HG03159 (cell line): ENCODE data around the gene GSN.

Experiments used
- ATAC-seq: cut with Tn5 transposase; IDR thresholded peaks from one replicate; pipeline ENCODE4 v1.9.1; 2021; ENCODE audit warnings: mild to moderate bottlenecking, moderate library complexity; ENCODE audit not compliant: unreplicated experiment

The GSN gene

GRCh38 chr9:121272401-121272948 is 4.5 kb downstream of the GSN start:
- ATAC-seq: no peak

- no peak for ATAC-seq
These were observed 5.3 kb downstream of the GSN start for GRCh38 chr9:121273064-121273775.

- ATAC-seq: no peak
These were observed 6.9 kb downstream of the GSN start for GRCh38 chr9:121274851-121275250.

DNA sequence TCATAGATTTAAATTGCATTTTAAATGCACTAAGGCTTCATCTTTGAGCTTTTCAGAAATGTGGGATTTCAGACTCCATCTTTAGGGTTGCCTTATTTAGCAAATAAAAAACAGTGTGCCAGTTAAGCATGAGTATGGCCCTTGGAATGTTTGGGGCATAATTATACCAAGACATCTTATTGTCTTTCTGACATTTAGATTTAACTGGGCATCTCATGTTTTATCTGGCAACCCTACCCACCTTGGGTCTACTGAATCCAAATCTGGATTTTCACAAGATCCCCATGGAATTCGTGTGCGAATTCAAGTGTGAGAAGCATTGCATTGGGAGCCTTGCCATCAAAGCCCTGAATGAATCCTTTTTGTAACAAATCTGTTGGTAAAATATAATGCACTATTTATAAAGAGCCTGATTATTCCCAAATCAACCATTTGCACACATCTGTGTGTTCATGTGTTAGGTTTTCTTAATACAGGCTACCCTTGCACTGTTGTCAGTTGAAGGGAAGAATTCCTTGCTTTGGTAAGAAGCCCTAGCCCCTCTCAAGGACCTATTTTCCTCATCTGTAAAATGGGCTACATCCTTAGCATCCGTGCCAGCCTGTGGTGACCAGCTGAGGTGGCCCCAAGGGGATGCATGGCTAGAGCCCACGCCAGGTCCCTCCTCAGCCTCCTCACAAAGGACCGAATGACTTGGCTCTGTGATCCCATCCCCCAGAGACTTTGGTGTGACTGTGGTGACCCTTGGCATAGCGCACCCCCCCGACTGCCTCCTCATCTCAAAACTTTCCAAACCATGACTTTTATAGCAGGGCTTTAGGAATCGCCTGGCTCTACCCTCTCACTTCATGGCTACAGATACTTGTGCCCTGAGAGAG is 8.1 kb downstream of the GSN start:
- no peak for ATAC-seq

DNA sequence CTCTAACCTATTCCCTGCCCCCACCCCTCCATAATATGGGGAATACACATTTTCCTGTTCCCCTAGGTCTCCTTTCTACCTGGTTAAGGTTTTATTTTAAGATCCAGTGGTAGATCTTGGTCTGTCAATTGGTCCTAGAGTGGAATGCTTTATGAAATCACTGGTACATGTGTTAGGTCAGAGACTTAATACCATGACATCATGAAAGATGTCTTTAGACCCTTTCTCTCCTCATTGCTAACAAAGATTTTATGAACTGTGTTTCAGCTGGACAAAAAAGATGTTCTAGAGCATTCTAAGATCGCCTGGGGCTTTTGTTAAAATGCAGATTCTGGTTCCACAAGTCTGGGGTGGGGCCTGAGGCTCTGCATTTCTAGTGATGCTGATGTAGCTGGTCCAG is 9.1 kb downstream of the GSN start:
- no peak for ATAC-seq

DNA sequence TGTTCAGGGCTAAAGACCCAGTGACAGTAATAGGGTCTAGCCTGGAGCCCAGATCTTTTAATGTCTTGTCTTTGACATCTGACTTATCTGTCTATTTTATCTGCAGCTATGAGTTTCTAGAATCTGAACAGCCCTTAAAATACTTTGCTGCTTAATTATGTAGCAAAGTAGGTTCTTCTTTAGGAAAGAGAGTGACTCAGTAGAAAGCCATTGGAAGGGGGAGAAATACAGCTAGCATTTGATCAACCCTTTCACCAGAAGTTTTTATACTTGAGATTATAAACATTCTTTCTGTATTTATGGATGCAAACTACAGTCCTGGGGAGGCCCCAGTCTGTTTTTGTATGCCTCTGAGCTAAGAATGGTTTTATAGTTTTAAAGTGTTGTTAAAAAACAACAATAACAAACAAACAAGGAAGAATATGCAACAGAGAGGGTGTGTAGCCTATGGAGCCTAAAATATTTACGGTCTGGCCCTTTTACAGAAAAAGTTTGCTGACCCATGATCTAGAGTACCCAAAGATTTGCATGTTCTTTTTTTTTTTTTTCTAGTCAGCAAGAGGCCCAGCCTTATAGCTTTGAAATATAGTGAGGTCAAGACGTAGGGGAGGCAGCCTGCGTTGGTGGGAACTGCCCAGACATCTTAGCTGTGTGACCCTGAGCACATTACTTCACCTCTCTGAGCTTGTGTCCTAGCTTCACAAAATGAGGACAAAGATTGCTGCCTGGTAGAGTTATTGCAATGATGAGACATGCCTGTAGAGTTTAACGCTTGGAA is 9.7 kb downstream of the GSN start:
- ATAC-seq: no peak

DNA sequence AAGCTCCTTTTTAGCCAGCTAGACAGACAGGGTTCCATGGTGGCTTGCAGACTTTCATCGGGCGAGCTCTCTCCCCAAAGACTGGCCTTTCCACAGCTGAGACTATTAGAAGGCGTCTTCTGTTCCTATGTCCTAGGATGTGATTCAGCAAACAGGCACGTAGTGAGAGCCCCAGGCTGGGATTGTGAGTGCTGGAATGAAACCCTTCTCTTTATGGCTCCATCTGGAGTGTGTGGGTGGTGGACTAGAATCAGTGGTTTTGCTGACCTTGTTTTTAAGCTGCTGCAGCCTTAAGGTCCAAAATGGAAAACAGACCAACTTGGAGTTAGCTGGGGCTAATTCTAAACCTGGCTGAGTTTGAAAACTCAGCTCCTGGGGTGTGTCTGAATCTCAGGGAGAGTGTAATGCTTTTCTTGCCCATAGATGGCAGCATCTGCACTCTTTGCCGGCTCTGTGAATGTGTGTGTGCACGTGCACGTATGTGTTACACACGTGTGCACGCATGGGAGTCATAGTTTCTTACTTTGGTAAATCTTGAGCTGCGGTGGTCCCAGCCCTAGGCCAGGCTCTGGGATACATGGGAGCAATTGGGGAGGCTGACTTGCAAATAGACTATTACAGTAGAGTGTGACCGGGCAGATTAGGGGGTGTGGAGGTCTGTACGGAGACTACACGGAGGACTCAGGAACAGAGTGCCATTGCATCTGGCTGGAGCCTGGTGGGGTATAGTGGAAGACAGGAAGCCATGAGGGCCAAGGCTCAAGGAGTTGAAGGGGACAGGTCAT is 10.7 kb downstream of the GSN start:
- peak; percentile 62 for ATAC-seq

DNA sequence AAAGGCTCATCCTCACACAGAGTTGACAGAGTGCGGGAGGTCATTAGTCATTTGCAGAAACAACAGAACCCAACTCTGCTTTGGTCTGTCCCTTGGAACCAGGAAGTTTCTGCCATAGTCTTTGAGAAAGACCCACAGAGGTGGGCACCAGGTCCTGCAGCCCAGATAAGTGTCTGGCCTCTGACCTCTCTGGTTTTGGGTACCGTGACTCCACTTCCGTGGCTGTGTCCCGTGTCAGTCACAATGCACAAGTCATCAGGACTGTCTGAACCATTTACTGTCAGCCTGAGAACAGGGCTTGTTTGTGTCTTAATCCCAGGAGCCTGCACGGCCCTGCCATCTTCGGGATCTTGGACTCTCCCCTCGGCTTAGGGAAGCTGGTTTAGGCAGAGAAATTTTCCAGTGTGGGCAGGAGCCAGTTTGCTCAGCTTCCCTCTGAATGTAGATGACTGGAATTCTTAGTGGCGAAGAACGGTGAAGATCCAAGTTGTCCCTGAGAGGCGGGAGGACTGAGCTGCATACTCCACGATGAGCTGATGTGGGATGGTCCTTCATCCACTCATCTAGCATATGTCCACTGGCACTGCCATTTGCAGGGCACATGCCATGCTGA is 11.9 kb downstream of the GSN start:
- no peak for ATAC-seq

DNA sequence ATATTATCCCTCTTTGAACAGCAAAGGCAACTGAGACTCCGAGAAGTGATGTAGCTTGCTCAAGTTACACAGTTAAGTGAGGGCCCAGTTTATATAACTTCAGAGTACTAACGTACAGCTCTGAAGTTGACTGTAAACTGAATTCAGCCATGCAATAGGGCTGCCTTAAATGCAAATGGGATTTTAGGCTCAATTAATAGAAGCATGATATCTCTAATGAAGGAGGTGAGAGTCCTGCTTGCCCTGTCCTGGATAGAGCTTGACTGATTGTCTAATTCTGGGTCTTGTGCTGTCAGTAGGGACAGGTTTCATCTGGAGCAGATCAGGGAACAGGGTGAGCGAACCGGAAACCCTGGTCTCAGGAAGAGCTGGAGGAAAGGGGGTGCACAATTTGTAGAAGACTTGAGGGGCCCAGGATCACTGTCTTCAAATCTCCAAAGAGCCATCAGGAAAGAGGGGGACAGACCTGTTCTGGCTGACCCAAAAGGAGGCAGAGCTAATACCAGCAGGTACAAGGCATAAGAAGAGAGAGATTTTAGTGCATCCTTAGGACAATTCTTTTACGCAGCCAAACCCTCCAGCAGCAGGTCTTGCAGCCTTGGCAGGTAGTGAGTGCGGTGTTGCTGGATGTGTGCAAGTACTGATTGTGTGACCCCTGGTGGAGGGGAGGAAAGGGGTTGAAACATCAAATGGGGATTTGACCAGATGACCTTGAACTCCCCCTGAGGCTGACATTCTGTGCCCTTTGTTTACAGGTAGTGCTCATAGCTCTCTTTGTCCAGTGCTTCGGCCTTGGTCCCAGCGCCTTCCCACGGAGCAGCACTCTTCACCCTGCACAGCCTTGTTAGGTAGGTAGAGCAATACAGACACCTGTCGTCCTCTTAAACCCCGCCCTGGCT is 13.0 kb downstream of the GSN start:
- no peak for ATAC-seq

DNA sequence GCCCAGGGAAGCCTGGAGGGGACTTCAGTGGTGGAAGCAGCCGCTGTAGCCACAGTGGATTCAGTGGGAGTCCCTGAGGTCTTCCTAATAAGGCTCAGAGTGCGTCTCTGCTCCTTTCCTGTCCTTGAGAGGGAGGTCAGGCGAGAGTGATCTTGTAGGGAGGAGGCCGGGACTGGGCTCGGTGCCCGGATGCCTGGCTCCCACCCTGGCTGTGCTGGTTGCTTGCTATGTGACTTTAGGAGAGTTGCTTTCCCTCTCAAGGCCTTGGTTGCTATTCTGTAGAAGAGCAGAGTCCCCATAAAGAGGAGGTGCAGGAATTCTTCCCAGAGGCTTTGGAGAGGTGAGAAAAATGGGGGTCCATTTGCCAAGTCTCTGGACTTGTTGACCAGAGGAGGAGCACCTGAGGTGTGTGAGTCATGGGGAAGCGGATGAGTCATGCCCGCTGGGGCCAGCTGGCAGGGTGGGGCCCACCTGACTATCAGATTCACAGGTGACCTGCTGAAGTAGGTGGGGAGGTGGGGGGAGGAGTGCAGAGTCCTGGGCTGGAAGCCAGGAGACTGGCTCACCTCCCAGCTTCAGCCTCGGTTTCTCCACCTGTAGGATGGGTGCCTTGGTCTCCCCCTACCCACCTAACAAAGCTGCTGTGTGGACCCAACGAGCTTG is 13.8 kb downstream of the GSN start:
- no peak for ATAC-seq

DNA sequence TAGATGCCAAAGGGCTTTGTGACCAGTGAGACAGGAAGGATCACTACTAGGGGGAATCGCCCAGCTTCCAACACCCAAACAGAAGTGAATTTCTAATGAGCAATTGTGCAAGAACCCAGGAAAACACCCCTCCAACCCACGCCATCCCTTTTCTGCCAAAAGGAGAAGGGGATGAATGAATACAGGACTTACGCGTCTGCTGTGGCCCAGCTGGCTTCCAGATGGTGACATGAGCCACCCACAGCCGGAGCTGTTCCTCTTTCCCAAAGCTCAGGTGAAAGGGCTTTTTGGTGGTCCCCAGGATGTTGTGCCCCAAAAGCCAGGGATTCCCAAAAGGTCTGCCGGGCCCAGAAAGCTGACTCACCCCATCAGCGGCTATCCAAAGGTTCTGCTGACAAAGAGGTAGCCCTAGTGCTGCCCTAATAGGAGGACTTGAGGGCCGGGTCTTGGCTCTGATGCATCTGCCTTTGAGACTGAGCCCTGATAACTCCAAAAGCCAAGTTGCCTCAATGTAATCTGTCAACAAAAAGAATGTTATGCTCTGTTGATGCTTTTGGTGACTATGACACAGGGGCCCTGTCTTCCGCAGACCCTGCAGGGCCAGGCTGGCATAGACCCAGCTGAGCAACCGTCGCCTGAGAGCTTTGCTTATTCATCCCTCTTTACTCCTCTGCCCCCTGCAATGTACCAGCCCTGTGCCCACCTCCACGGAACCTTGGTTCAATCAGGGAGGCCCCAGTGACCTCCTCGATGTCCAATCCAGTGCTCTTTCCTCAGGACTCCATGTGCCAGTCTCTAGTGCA is 14.5 kb downstream of the GSN start:
- no peak for ATAC-seq

GRCh38 chr9:121283080-121283398 is 15.1 kb downstream of the GSN start:
- no peak for ATAC-seq

DNA sequence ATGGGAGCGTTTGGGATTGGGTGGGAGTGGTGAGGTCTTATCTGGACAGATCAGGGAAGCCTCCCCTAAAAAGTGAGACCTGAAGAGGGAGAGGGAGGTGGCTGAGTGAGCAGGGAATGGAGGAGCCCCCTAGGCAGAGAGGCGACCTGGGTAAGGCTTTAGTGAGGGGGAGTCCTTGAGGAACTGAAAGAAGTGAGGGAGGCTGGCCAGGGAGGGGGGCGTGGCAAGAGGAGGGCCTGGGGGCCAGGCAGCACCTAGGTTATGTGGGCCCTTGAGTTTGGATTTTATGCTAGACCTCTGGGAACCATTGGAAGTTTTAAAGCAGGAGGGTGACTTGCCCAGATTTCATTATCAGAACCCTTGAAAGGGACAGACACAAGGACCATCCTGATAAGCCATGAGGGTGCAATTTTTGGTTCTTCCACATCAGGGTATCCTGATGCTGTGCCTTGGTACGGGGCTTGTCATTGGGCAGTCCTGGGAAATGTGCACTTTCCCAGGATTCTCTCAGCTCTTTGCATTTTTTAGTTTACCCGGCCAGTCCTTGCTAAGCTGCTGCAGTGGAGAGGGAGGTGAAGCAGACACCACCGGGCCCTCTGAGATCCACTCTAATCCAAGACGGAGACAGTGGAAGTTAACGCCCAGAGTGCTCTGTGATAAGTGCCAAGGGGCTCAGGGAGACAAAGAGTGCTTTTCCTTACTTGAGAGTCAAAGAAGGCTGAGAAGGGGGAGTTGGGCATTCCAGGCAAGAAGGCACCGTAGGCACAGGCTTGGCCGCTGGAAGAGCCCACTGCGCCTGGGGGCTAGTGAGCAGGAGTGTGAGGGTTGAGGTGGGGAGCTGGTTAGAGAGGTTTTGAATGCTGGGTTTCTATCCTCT is 16.1 kb downstream of the GSN start:
- ATAC-seq: no peak

- ATAC-seq: no peak
These were observed 16.9 kb downstream of the GSN start for GRCh38 chr9:121284733-121285451.

GRCh38 chr9:121285835-121286687 is 18.1 kb downstream of the GSN start:
- ATAC-seq: no peak

- ATAC-seq: no peak
These were observed 18.7 kb downstream of the GSN start for GRCh38 chr9:121286688-121286972.
